Astrocyte of the cerebellum (primary cell): ENCODE results near the gene TMEM258.

ENCODE experiments used
- DNase-seq: peaks from one replicate; pipeline ENCODE4 v3.0.0-alpha.2; 2011; ENCODE audit warnings: low read depth
- H3K4me3 ChIP-seq: 2 replicates; pipeline ENCODE4 v1.5.1; 2011; ENCODE audit warnings: mild to moderate bottlenecking, low read depth, low read length, moderate library complexity
- in situ Hi-C: cut with HindIII; loops from 2 replicates; pipeline ENCODE4 v1.10.0; 2017; ENCODE audit warnings: low sequenced_read_pairs
- TF ChIP-seq, protein P1 (sequence below): IDR thresholded peaks from 2 replicates; pipeline ENCODE4 v1.5.1; 2012; ENCODE audit warnings: low read length, low read depth, moderate library complexity, mild to moderate bottlenecking; ENCODE audit errors: missing control alignments

Gene TMEM258

GRCh38 chr11:61765550-61766253 lies 26.7 kb downstream of the TMEM258 start:
- TF ChIP-seq, protein P1, sequence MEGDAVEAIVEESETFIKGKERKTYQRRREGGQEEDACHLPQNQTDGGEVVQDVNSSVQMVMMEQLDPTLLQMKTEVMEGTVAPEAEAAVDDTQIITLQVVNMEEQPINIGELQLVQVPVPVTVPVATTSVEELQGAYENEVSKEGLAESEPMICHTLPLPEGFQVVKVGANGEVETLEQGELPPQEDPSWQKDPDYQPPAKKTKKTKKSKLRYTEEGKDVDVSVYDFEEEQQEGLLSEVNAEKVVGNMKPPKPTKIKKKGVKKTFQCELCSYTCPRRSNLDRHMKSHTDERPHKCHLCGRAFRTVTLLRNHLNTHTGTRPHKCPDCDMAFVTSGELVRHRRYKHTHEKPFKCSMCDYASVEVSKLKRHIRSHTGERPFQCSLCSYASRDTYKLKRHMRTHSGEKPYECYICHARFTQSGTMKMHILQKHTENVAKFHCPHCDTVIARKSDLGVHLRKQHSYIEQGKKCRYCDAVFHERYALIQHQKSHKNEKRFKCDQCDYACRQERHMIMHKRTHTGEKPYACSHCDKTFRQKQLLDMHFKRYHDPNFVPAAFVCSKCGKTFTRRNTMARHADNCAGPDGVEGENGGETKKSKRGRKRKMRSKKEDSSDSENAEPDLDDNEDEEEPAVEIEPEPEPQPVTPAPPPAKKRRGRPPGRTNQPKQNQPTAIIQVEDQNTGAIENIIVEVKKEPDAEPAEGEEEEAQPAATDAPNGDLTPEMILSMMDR, result no peak
- DNase-seq, result no peak
- no peak overlapping the region for H3K4me3 ChIP-seq
- in situ Hi-C loops, result no loop called here

DNA sequence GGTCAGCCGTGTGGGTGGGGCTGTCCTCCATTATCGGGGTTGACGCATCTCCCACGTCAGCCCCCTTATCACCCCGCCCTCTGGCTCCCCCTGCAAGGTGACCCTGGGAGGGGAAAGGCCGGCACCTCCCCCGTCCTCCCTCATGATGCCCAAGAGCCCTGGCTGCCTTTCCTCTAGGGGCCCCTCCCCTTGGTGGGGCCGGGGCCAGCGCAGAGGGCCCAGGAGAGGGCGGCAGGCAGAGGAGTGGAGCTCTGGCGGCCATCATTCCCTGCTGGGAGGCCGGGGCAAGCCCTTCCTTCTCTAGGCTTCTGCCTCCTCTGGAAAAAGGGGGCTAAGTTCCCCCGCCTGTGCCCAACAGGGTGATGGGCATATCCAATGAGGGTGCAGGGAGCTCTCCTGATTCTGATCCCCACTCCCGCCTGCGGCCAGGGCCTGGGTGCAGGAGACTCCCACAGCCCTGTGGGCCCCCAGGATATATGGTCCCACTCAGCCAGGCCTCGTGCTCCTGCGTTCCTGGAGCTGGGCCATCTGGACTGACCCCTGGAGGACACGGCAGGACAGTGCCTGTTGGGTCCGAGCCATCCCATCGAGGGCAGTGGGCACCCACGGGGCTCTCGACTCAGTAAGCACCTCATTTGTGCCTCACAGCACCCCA lies 27.7 kb downstream of the TMEM258 start:
- H3K4me3 ChIP-seq, result no peak overlapping the region
- DNase-seq, result no peak
- in situ Hi-C loops, result no loop called here
- TF ChIP-seq, protein P1, result peak; percentile 6

DNA sequence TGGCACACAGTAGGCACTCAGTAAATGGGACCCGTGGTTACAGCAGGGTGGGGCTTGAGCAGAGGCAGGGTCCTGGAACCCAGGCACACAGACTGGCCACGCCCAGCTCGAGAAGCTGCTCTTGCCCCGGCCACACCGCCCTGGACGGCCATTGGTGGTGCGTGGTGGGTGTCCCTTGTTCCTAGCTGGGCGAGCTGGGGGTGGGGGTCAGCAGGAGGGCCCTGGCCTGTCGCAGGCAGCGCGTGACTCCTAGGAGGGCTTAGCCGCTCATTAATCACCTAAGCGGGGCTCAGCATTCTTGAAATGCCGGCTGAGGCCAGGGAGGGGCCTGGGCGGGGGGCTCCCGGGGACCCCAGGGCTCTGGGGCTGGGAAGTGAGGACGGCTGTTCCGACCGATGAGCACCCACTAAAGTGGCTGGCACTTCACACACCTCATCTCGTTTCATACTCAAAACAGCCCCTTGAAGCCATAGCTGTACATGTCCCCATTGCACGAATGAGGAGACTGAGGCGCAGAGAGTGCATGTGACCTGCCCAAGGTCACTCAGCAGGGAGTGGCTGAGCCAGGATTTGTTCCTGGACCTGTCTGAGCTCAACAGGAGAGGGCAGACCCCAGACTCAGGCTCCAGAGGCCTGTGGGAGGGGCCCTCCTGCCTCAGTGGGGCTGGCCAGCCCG lies 28.3 kb downstream of the TMEM258 start:
- in situ Hi-C loops, result no loop called here
- H3K4me3 ChIP-seq, result no peak overlapping the region
- DNase-seq, result no peak
- TF ChIP-seq, protein P1, result no peak

GRCh38 chr11:61762798-61763197 lies 29.6 kb downstream of the TMEM258 start:
- TF ChIP-seq, protein P1, result no peak
- no peak overlapping the region for H3K4me3 ChIP-seq
- no peak for DNase-seq
- in situ Hi-C loops, result no loop called here

DNA sequence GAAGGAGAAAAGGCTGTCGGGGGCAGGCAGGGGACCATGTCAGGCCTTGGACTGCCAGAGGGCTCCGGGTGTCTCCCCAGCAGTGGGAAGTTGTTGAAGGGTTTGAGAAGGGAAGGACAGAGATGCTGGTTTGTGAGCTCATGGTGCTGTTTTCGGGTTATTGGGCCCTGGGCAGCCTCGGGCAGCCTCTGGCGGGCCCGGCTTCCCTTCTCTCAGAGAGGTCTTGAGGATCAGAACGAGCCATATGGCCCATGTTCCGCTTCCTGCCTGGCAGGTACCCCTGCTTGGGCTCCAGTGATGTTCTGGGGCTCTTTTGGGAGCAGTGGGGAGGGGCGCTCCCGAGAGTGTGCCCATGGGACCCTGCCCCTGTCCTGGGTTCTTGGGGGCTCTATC lies 30.2 kb downstream of the TMEM258 start:
- no peak overlapping the region for H3K4me3 ChIP-seq
- TF ChIP-seq, protein P1, result no peak
- in situ Hi-C loops, result no loop called here
- no peak for DNase-seq

- no peak for DNase-seq
- in situ Hi-C loops, result no loop called here
- TF ChIP-seq, protein P1, result no peak
- no peak overlapping the region for H3K4me3 ChIP-seq
Measured at GRCh38 chr11:61761440-61762222, 30.8 kb downstream of the TMEM258 start.
